ENCODE results near the gene OMD. TPM values are rescaled to one million over a fixed set of nuclear protein-coding genes. Genes with fewer than 3 reads are reported as not detected.

Gene OMD
- polyA plus RNA-seq, 1 of the 3 experiments (the other 2 are of a cell fraction) = not detected

DNA sequence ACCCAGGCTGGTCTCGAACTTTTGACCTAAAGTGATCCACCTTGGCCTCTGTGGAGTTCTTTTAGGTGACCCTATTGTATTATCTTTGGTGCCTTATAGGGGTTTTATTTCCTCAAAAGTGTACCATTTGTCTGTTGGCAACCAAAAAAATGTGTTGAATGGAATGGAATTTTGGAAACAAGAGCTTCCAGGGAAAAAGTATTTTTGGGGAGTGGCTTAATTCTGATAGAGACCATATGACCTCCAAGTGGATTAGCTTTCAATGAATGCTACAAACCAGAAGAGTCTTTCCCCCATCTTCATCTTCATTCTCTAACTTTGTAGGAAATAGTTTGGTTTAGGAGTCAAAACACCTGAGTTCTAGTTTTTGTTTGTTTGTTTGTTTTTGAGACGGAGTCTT is 16.5 kb downstream of the OMD start:
- Histone ChIP-seq H3K4me1 (ENCODE audit: control insufficient read depth in 1 of 2, insufficient read depth in 2 of 2, low read depth in 1 of 2, low read length in 1 of 2) (peaks cover 8 to 15% of the 10 kb centered on the region in 2 experiments), H3K9me3 (no peaks in the 10 kb centered on the region), H3K9me2 (no peaks in the 10 kb centered on the region), H3K27me3 (ENCODE audit: insufficient read depth) (no peaks in the 10 kb centered on the region), H3K27ac (ENCODE audit: low read depth in 2 of 2, low read length in 1 of 2) (no peak overlapping the region), H3K9ac (no peak overlapping the region), H3K79me2 (ENCODE audit: insufficient read depth) (no peaks in the 10 kb centered on the region), H3K4me3 (ENCODE audit: low read depth in 2 of 2, low read length in 1 of 2) (no peak overlapping the region), H4K20me1 (ENCODE audit: insufficient read depth) (no peaks in the 10 kb centered on the region), H3F3A (replicated peaks; ENCODE audit: insufficient read depth) (peaks cover 3% of the 10 kb centered on the region), H3K36me3 (replicated peaks in 1 of 2; ENCODE audit: control insufficient read depth in 1 of 2, insufficient read depth in 2 of 2, low read length in 1 of 2) (no peaks in the 10 kb centered on the region), H2AFZ (ENCODE audit: low read depth) (no peak overlapping the region), H3K4me2 (no peak overlapping the region)
- DNase-seq = no peak
- 92% methylated on average over 2 of the region's 2 CpGs for WGBS (ENCODE audit: low lambda C conversion rate)
- CTCF ChIA-PET = no interaction called here
- POLR2A ChIA-PET = no interaction called here
- no peak for TF ChIP-seq RCOR1 (IDR thresholded peaks at IDR 0.05; ENCODE audit: low read length)
- no peak for TF ChIP-seq TAF1 (IDR thresholded peaks at IDR 0.05; ENCODE audit: borderline replicate concordance, low read depth, low read length)
- TF ChIP-seq, protein P1, sequence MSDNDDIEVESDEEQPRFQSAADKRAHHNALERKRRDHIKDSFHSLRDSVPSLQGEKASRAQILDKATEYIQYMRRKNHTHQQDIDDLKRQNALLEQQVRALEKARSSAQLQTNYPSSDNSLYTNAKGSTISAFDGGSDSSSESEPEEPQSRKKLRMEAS (IDR thresholded peaks at IDR 0.05; ENCODE audit: low read depth) = no peak
- TF ChIP-seq SMC3 (IDR thresholded peaks at IDR 0.05; ENCODE audit: low read depth, low read length) = no peak
- no peak for TF ChIP-seq RFX5 (IDR thresholded peaks at IDR 0.05; ENCODE audit: low read length)
- TF ChIP-seq JUND (IDR thresholded peaks at IDR 0.05) = no peak
- no peak for TF ChIP-seq MEF2A (IDR thresholded peaks at IDR 0.05; ENCODE audit: borderline replicate concordance, low read depth)
- no peak for TF ChIP-seq RAD21 (IDR thresholded peaks at IDR 0.05; ENCODE audit: low read length)

DNA sequence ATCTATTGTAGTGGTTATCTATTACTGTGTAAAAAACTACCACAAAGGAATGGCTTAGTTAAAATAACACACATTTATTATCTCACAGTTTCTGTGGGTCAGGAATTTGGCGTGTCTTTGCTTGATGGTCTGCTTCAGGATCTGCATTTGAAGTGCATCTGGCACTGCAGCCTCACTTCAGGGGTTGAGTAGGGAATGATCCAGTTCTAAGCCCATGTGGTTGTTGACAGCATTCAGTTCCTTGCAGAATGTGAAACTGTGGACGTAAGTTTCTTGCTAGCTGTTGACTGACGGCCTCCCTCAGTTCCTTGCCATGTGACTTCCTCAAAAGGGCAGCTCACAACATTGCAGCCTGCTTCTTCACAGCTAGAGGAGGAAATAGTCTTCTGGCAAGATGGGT is 17.8 kb downstream of the OMD start:
- ChIA-PET POLR2A (no interaction called here), CTCF (no interaction called here)
- no peak for DNase-seq
- no peaks in the 10 kb centered on the region for H3F3A ChIP-seq (replicated peaks; ENCODE audit: insufficient read depth)
- H3K4me2 ChIP-seq = no peak overlapping the region
- H3K9me3 ChIP-seq = no peaks in the 10 kb centered on the region
- H4K20me1 ChIP-seq (ENCODE audit: insufficient read depth) = no peaks in the 10 kb centered on the region
- no peaks in the 10 kb centered on the region for H3K9me2 ChIP-seq
- H3K27ac ChIP-seq (ENCODE audit: low read depth in 2 of 2, low read length in 1 of 2) = no peak overlapping the region
- peaks cover 8 to 15% of the 10 kb centered on the region in 2 experiments for H3K4me1 ChIP-seq (ENCODE audit: control insufficient read depth in 1 of 2, insufficient read depth in 2 of 2, low read depth in 1 of 2, low read length in 1 of 2)
- H3K27me3 ChIP-seq (ENCODE audit: insufficient read depth) = no peaks in the 10 kb centered on the region
- no peak overlapping the region for H3K4me3 ChIP-seq (ENCODE audit: low read depth in 2 of 2, low read length in 1 of 2)
- H3K9ac ChIP-seq = no peak overlapping the region
- H2AFZ ChIP-seq (ENCODE audit: low read depth) = no peak overlapping the region
- no peaks in the 10 kb centered on the region for H3K36me3 ChIP-seq (replicated peaks in 1 of 2; ENCODE audit: control insufficient read depth in 1 of 2, insufficient read depth in 2 of 2, low read length in 1 of 2)
- no peaks in the 10 kb centered on the region for H3K79me2 ChIP-seq (ENCODE audit: insufficient read depth)
- WGBS (ENCODE audit: low lambda C conversion rate) = 73% methylated on average over 3 of the region's 3 CpGs
- TF ChIP-seq, protein P2, sequence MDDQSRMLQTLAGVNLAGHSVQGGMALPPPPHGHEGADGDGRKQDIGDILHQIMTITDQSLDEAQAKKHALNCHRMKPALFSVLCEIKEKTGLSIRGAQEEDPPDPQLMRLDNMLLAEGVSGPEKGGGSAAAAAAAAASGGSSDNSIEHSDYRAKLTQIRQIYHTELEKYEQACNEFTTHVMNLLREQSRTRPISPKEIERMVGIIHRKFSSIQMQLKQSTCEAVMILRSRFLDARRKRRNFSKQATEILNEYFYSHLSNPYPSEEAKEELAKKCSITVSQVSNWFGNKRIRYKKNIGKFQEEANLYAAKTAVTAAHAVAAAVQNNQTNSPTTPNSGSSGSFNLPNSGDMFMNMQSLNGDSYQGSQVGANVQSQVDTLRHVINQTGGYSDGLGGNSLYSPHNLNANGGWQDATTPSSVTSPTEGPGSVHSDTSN (IDR thresholded peaks at IDR 0.05) = no peak
- TF ChIP-seq NFIC (IDR thresholded peaks at IDR 0.05; ENCODE audit: borderline replicate concordance) (no peak), RCOR1 (IDR thresholded peaks at IDR 0.05; ENCODE audit: low read length) (no peak), SIN3A (IDR thresholded peaks at IDR 0.05; ENCODE audit: borderline replicate concordance, low read depth, low read length) (no peak), GABPA (IDR thresholded peaks at IDR 0.05; ENCODE audit: low read depth) (no peak), RAD21 (IDR thresholded peaks at IDR 0.05; ENCODE audit: low read length) (no peak), FOXM1 (IDR thresholded peaks at IDR 0.05; ENCODE audit: low read depth) (no peak), GATA2 (CRISPR knock-in tag; IDR thresholded peaks at IDR 0.05) (no peak), NRF1 (IDR thresholded peaks at IDR 0.05; ENCODE audit: low read depth, low read length) (no peak), CHD2 (IDR thresholded peaks at IDR 0.05; ENCODE audit: low read length, partially characterized antibody) (no peak), FOXJ3 (CRISPR knock-in tag; IDR thresholded peaks at IDR 0.05) (no peak), MEF2A (IDR thresholded peaks at IDR 0.05; ENCODE audit: borderline replicate concordance, low read depth) (no peak)
- TF ChIP-seq, protein P3, sequence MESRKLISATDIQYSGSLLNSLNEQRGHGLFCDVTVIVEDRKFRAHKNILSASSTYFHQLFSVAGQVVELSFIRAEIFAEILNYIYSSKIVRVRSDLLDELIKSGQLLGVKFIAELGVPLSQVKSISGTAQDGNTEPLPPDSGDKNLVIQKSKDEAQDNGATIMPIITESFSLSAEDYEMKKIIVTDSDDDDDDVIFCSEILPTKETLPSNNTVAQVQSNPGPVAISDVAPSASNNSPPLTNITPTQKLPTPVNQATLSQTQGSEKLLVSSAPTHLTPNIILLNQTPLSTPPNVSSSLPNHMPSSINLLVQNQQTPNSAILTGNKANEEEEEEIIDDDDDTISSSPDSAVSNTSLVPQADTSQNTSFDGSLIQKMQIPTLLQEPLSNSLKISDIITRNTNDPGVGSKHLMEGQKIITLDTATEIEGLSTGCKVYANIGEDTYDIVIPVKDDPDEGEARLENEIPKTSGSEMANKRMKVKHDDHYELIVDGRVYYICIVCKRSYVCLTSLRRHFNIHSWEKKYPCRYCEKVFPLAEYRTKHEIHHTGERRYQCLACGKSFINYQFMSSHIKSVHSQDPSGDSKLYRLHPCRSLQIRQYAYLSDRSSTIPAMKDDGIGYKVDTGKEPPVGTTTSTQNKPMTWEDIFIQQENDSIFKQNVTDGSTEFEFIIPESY (IDR thresholded peaks at IDR 0.05; ENCODE audit: borderline replicate concordance, low read depth) = no peak
- TF ChIP-seq, protein P4, sequence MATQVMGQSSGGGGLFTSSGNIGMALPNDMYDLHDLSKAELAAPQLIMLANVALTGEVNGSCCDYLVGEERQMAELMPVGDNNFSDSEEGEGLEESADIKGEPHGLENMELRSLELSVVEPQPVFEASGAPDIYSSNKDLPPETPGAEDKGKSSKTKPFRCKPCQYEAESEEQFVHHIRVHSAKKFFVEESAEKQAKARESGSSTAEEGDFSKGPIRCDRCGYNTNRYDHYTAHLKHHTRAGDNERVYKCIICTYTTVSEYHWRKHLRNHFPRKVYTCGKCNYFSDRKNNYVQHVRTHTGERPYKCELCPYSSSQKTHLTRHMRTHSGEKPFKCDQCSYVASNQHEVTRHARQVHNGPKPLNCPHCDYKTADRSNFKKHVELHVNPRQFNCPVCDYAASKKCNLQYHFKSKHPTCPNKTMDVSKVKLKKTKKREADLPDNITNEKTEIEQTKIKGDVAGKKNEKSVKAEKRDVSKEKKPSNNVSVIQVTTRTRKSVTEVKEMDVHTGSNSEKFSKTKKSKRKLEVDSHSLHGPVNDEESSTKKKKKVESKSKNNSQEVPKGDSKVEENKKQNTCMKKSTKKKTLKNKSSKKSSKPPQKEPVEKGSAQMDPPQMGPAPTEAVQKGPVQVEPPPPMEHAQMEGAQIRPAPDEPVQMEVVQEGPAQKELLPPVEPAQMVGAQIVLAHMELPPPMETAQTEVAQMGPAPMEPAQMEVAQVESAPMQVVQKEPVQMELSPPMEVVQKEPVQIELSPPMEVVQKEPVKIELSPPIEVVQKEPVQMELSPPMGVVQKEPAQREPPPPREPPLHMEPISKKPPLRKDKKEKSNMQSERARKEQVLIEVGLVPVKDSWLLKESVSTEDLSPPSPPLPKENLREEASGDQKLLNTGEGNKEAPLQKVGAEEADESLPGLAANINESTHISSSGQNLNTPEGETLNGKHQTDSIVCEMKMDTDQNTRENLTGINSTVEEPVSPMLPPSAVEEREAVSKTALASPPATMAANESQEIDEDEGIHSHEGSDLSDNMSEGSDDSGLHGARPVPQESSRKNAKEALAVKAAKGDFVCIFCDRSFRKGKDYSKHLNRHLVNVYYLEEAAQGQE (IDR thresholded peaks at IDR 0.05; ENCODE audit: low read depth, low read length) = no peak
- TF ChIP-seq, protein P5, sequence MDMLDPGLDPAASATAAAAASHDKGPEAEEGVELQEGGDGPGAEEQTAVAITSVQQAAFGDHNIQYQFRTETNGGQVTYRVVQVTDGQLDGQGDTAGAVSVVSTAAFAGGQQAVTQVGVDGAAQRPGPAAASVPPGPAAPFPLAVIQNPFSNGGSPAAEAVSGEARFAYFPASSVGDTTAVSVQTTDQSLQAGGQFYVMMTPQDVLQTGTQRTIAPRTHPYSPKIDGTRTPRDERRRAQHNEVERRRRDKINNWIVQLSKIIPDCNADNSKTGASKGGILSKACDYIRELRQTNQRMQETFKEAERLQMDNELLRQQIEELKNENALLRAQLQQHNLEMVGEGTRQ (IDR thresholded peaks at IDR 0.05; ENCODE audit: borderline replicate concordance, low read depth, low read length) = no peak
- TF ChIP-seq, protein P6, sequence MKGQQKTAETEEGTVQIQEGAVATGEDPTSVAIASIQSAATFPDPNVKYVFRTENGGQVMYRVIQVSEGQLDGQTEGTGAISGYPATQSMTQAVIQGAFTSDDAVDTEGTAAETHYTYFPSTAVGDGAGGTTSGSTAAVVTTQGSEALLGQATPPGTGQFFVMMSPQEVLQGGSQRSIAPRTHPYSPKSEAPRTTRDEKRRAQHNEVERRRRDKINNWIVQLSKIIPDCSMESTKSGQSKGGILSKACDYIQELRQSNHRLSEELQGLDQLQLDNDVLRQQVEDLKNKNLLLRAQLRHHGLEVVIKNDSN (IDR thresholded peaks at IDR 0.05; ENCODE audit: borderline replicate concordance, low read depth) = no peak

Measured in SK-N-SH (cell line).